ENCODE results near the gene SMAD6.

Gene SMAD6

DNA sequence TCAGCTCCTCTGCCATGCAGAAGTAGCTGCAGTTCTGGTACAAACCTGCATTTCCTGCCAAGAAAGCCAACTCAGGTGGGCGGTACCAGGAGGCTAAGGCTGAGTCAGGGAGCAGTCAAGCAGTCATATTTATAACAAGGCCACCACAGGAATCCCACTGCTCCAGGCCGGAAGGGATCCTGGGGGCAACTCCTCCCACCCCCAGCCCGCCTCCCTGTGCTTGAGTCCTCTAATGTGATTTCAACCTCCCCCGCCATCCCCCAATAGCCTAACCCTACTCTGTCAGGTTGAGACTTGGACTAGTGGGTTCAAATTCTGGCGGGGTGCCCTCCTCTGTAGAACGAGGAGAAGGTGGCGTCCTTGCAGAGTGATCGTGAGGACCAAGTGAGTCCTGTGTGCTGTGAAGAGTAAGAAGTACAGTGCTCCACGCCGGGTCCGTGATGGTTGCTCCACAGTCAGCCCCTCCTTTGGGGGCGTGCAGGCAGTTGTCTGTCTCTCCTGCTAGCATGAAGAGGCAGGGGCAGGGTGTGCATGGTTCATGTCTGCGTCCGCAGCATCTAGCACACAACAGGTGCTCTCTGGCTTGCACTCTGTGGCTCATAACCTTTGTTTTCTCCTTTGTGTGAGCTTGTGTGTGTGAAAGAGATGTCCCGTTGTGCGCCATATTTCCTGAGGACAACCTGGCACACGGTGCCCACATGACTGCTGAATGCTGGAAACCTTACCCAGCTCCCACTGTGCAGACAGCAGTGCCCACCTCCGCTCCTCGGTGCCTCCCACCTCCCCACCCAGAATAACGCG is 78.3 kb downstream of the SMAD6 start:
- Histone ChIP-seq H3K9me2 (replicated peaks; ENCODE audit: low read depth, low read length) (no peaks in the 10 kb centered on the region), H2AFZ (ENCODE audit: low read length) (no peak overlapping the region), H3K9ac (ENCODE audit: low read depth, low read length, poor library complexity, severe bottlenecking) (no peak overlapping the region), H3K4me2 (ENCODE audit: low read depth, low read length, poor library complexity, severe bottlenecking) (no peak overlapping the region), H4K20me1 (ENCODE audit: insufficient read depth, low read length, poor library complexity, severe bottlenecking) (no peaks in the 10 kb centered on the region), H3K79me2 (ENCODE audit: insufficient read depth, low read length) (no peaks in the 10 kb centered on the region), H3F3A (ENCODE audit: low read depth) (no peaks in the 10 kb centered on the region), H3K4me3 (ENCODE audit: low read length, poor library complexity, severe bottlenecking) (no peak overlapping the region), H3K36me3 (ENCODE audit: insufficient read depth, low read length) (no peaks in the 10 kb centered on the region), H3K9me3 (ENCODE audit: insufficient read depth, low read depth, low read length) (no peaks in the 10 kb centered on the region), H3K4me1 (ENCODE audit: insufficient read depth, low read length, poor library complexity, severe bottlenecking) (peaks cover 6% of the 10 kb centered on the region), H3K27me3 (ENCODE audit: insufficient read depth, low read length, poor library complexity, severe bottlenecking) (no peaks in the 10 kb centered on the region)
- no peak for TF ChIP-seq EZH2phosphoT487 (IDR thresholded peaks at IDR 0.05; ENCODE audit: borderline replicate concordance)
- TF ChIP-seq CTCF (conservative IDR thresholded peaks at IDR 0.05; ENCODE audit: low read length) = no peak

- no peak for TF ChIP-seq CTCF (conservative IDR thresholded peaks at IDR 0.05; ENCODE audit: low read length)
- TF ChIP-seq EZH2phosphoT487 (IDR thresholded peaks at IDR 0.05; ENCODE audit: borderline replicate concordance) = no peak
- Histone ChIP-seq H3K9me2 (replicated peaks; ENCODE audit: low read depth, low read length) (no peaks in the 10 kb centered on the region), H3K9me3 (ENCODE audit: insufficient read depth, low read depth, low read length) (no peaks in the 10 kb centered on the region), H4K20me1 (ENCODE audit: insufficient read depth, low read length, poor library complexity, severe bottlenecking) (no peaks in the 10 kb centered on the region), H3K4me3 (ENCODE audit: low read length, poor library complexity, severe bottlenecking) (no peak overlapping the region), H3K4me1 (ENCODE audit: insufficient read depth, low read length, poor library complexity, severe bottlenecking) (peaks cover 6% of the 10 kb centered on the region), H3K36me3 (ENCODE audit: insufficient read depth, low read length) (no peaks in the 10 kb centered on the region), H3K27me3 (ENCODE audit: insufficient read depth, low read length, poor library complexity, severe bottlenecking) (no peaks in the 10 kb centered on the region), H3F3A (ENCODE audit: low read depth) (no peaks in the 10 kb centered on the region), H3K79me2 (ENCODE audit: insufficient read depth, low read length) (no peaks in the 10 kb centered on the region), H2AFZ (ENCODE audit: low read length) (no peak overlapping the region), H3K9ac (ENCODE audit: low read depth, low read length, poor library complexity, severe bottlenecking) (no peak overlapping the region), H3K4me2 (ENCODE audit: low read depth, low read length, poor library complexity, severe bottlenecking) (no peak overlapping the region)
Observed at GRCh38 chr15:66780973-66781718, 79.1 kb downstream of the SMAD6 start.

- no peaks in the 10 kb centered on the region for H3K9me2 ChIP-seq (replicated peaks; ENCODE audit: low read depth, low read length)
- H3K4me3 ChIP-seq (ENCODE audit: low read length, poor library complexity, severe bottlenecking) = no peak overlapping the region
- no peak overlapping the region for H2AFZ ChIP-seq (ENCODE audit: low read length)
- no peak overlapping the region for H3K4me2 ChIP-seq (ENCODE audit: low read depth, low read length, poor library complexity, severe bottlenecking)
- no peaks in the 10 kb centered on the region for H3K27me3 ChIP-seq (ENCODE audit: insufficient read depth, low read length, poor library complexity, severe bottlenecking)
- no peaks in the 10 kb centered on the region for H4K20me1 ChIP-seq (ENCODE audit: insufficient read depth, low read length, poor library complexity, severe bottlenecking)
- H3K9ac ChIP-seq (ENCODE audit: low read depth, low read length, poor library complexity, severe bottlenecking) = no peak overlapping the region
- H3K4me1 ChIP-seq (ENCODE audit: insufficient read depth, low read length, poor library complexity, severe bottlenecking) = peaks cover 6% of the 10 kb centered on the region
- no peak for TF ChIP-seq EZH2phosphoT487 (IDR thresholded peaks at IDR 0.05; ENCODE audit: borderline replicate concordance)
- TF ChIP-seq CTCF (conservative IDR thresholded peaks at IDR 0.05; ENCODE audit: low read length) = no peak
- H3K36me3 ChIP-seq (ENCODE audit: insufficient read depth, low read length) = no peaks in the 10 kb centered on the region
- no peaks in the 10 kb centered on the region for H3K9me3 ChIP-seq (ENCODE audit: insufficient read depth, low read depth, low read length)
- H3F3A ChIP-seq (ENCODE audit: low read depth) = no peaks in the 10 kb centered on the region
- no peaks in the 10 kb centered on the region for H3K79me2 ChIP-seq (ENCODE audit: insufficient read depth, low read length)
Observed at GRCh38 chr15:66782785-66783184, 80.7 kb downstream of the SMAD6 start.
